ENCODE results near the gene NPTX1. TPM values are rescaled to one million over a fixed set of nuclear protein-coding genes. Genes with fewer than 3 reads are reported as not detected.

The NPTX1 gene
- total RNA-seq, 2 experiments from 2014 or later, result 0.22 TPM; not detected in 1

DNA sequence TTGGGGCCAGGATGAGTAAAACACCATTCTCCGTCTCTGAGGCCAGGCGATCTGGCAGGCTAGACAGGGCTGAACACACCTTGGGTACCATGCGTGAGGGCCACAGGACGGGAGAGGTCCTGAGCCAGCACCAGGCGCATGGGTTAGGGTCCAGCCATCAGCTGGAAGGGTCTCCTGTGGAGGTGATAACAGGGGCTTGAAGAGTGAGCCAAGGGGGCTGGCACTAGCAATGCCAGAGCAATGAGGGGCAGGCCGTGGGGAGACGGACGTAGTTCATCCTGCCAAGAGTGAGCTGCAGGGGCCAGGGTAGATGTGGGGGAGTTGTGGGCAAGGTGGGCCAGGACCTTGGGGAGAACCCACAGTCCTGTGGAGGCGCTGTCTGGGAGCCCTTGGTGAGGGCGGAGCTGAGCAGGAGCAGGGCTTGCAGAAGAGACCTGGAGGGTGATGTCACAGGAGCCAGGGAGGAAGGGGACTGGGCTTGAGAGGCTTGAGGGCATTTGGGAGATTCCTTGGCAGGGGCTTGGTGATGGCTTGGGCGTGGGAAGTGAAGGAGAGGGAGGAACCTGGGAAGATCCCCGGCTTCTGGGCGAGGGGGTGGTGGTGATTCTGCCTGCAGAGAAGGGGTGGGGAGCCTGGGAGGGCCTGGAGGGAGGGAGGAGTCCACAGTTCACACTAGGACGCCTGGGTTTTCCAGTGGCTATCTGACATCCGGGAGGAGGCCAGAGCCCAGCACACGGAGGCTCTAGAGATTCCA is 6.3 kb upstream of the NPTX1 start:
- H3K79me2 ChIP-seq (ENCODE audit: insufficient read depth, low read depth, low read length), result no peaks in the 10 kb centered on the region
- no TSS peak for BruUV-seq (replicated peaks)
- no peak overlapping the region for H2AFZ ChIP-seq (ENCODE audit: low read length)
- intact Hi-C loops (cut with micrococcal nuclease; ENCODE audit: unreplicated experiment), result no loop called here
- TF ChIP-seq, protein P1, sequence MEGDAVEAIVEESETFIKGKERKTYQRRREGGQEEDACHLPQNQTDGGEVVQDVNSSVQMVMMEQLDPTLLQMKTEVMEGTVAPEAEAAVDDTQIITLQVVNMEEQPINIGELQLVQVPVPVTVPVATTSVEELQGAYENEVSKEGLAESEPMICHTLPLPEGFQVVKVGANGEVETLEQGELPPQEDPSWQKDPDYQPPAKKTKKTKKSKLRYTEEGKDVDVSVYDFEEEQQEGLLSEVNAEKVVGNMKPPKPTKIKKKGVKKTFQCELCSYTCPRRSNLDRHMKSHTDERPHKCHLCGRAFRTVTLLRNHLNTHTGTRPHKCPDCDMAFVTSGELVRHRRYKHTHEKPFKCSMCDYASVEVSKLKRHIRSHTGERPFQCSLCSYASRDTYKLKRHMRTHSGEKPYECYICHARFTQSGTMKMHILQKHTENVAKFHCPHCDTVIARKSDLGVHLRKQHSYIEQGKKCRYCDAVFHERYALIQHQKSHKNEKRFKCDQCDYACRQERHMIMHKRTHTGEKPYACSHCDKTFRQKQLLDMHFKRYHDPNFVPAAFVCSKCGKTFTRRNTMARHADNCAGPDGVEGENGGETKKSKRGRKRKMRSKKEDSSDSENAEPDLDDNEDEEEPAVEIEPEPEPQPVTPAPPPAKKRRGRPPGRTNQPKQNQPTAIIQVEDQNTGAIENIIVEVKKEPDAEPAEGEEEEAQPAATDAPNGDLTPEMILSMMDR (conservative IDR thresholded peaks at IDR 0.05; ENCODE audit: low read length), result 0 out of 2 replicates have a peak, but pooled peaks have one; percentile 33
- no peak for TF ChIP-seq EZH2phosphoT487 (IDR thresholded peaks at IDR 0.05; ENCODE audit: borderline replicate concordance, low read depth, low read length)
- H3K4me1 ChIP-seq (ENCODE audit: insufficient read depth, low read length, poor library complexity, severe bottlenecking), result peaks cover 32% of the 10 kb centered on the region
- no peak for DNase-seq (ENCODE audit: low spot score)
- H3K4me2 ChIP-seq (ENCODE audit: low read length), result no peak overlapping the region
- H3K27ac ChIP-seq (ENCODE audit: low read depth, low read length, poor library complexity, severe bottlenecking), result no peak overlapping the region
- no peaks in the 10 kb centered on the region for H3K9me3 ChIP-seq (ENCODE audit: low read length)
- no peaks in the 10 kb centered on the region for H3K9me2 ChIP-seq (ENCODE audit: insufficient read depth, low read length)
- H3K4me3 ChIP-seq (ENCODE audit: low read depth, low read length, poor library complexity, severe bottlenecking), result no peak overlapping the region
- CTCF ChIA-PET (ENCODE audit: unreplicated experiment), result no interaction called here
- no peaks in the 10 kb centered on the region for H4K20me1 ChIP-seq (ENCODE audit: insufficient read depth, low read length)
- no peaks in the 10 kb centered on the region for H3K36me3 ChIP-seq (ENCODE audit: insufficient read depth, low read length)
- POLR2A ChIA-PET, result no interaction called here

DNA sequence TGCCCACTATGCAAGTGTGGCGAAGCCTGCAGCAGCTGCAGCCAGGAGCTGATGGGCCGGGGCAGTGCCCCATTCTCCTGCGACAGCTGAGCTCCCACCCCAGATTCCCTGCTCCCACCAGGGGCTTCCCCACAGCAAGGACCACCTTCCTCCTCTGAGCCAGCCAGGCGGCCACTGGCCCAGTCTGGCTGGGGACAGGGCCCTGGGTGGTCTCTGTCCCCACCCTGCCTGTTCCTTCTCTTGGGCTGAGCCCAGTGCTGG is 5.6 kb upstream of the NPTX1 start:
- DNase-seq (ENCODE audit: low spot score), result no peak
- BruUV-seq (replicated peaks), result no TSS peak
- no peak overlapping the region for H2AFZ ChIP-seq (ENCODE audit: low read length)
- CTCF ChIA-PET (ENCODE audit: unreplicated experiment), result no interaction called here
- intact Hi-C loops (cut with micrococcal nuclease; ENCODE audit: unreplicated experiment), result no loop called here
- H3K9me3 ChIP-seq (ENCODE audit: low read length), result no peaks in the 10 kb centered on the region
- no peak overlapping the region for H3K27ac ChIP-seq (ENCODE audit: low read depth, low read length, poor library complexity, severe bottlenecking)
- no peak overlapping the region for H3K4me3 ChIP-seq (ENCODE audit: low read depth, low read length, poor library complexity, severe bottlenecking)
- H3K4me1 ChIP-seq (ENCODE audit: insufficient read depth, low read length, poor library complexity, severe bottlenecking), result peaks cover 25% of the 10 kb centered on the region
- H4K20me1 ChIP-seq (ENCODE audit: insufficient read depth, low read length), result no peaks in the 10 kb centered on the region
- H3K79me2 ChIP-seq (ENCODE audit: insufficient read depth, low read depth, low read length), result no peaks in the 10 kb centered on the region
- H3K4me2 ChIP-seq (ENCODE audit: low read length), result no peak overlapping the region
- H3K9me2 ChIP-seq (ENCODE audit: insufficient read depth, low read length), result no peaks in the 10 kb centered on the region
- TF ChIP-seq EZH2phosphoT487 (IDR thresholded peaks at IDR 0.05; ENCODE audit: borderline replicate concordance, low read depth, low read length), result no peak
- TF ChIP-seq, protein P1 (conservative IDR thresholded peaks at IDR 0.05; ENCODE audit: low read length), result no peak
- POLR2A ChIA-PET, result no interaction called here
- H3K36me3 ChIP-seq (ENCODE audit: insufficient read depth, low read length), result no peaks in the 10 kb centered on the region

GRCh38 chr17:80481284-80482057 is 5.1 kb upstream of the NPTX1 start:
- Histone ChIP-seq H3K79me2 (ENCODE audit: insufficient read depth, low read depth, low read length) (no peaks in the 10 kb centered on the region), H3K9me3 (ENCODE audit: low read length) (no peaks in the 10 kb centered on the region), H3K9me2 (ENCODE audit: insufficient read depth, low read length) (no peaks in the 10 kb centered on the region), H4K20me1 (ENCODE audit: insufficient read depth, low read length) (no peaks in the 10 kb centered on the region), H3K36me3 (ENCODE audit: insufficient read depth, low read length) (no peaks in the 10 kb centered on the region), H3K27ac (ENCODE audit: low read depth, low read length, poor library complexity, severe bottlenecking) (no peak overlapping the region), H3K4me3 (ENCODE audit: low read depth, low read length, poor library complexity, severe bottlenecking) (no peak overlapping the region), H3K4me1 (ENCODE audit: insufficient read depth, low read length, poor library complexity, severe bottlenecking) (peaks cover 20% of the 10 kb centered on the region), H3K4me2 (ENCODE audit: low read length) (no peak overlapping the region), H2AFZ (ENCODE audit: low read length) (no peak overlapping the region)
- no TSS peak for BruUV-seq (replicated peaks)
- no peak for DNase-seq (ENCODE audit: low spot score)
- CTCF ChIA-PET (ENCODE audit: unreplicated experiment), result no interaction called here
- intact Hi-C loops (cut with micrococcal nuclease; ENCODE audit: unreplicated experiment), result no loop called here
- POLR2A ChIA-PET, result no interaction called here
- TF ChIP-seq EZH2phosphoT487 (IDR thresholded peaks at IDR 0.05; ENCODE audit: borderline replicate concordance, low read depth, low read length), result no peak
